NCI-H2171 (cell line): ENCODE data around the gene NFATC2.

Experiments
- DNase-seq: peaks from one replicate; lab custom pipeline; 2025; lab: John Stamatoyannopoulos, UW

Gene NFATC2

GRCh38 chr20:51429696-51430095 is 112.8 kb downstream of the NFATC2 start:
- DNase-seq: no peak

GRCh38 chr20:51429144-51429482 is 113.4 kb downstream of the NFATC2 start:
- no peak for DNase-seq

GRCh38 chr20:51428401-51429143 is 113.9 kb downstream of the NFATC2 start:
- no peak for DNase-seq

GRCh38 chr20:51427651-51428291 is 114.7 kb downstream of the NFATC2 start:
- no peak for DNase-seq

DNA sequence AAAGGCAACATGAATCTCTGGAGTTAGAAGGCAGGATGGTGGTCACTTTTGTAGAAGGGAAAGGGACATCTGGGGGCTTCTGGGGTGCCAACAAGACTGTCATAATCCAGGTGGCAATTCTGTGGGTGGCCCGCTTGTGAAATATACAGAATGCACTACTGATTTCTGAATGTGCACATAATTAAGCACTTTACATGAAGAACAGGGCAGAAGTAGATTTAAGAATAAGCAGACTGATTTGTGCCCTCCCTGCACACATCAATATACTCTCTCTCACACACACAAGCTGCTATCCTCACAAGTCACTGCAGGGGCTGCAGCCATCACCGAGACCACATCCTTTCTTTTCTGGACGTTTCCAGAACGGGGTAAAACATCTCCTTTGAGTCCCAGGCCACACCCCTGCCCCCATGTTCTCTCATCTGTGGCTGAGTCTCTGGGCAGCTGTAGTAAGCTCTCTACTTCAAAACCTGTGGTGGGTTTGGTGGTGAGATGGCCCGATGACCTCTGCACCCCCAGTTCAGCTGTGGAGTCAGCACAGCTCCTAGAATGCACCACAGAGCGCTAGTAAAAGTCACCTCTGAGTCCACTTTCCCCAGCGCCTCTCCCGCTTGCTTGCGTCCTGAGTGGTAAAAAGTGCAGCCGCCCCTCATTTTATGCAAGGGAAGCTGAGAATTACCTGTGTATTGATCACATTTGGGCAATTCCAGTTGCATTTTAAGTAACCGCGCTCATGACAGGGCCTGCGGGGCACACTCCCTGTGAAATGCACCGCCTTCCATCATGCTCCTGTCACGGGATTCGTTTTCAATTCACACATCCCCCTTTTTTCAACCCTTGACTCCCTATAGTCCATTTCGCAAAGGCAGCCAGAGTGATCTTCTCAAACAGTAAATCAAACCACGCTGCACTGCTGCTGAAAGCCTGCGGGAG is 115.5 kb downstream of the NFATC2 start:
- DNase-seq: no peak

DNA sequence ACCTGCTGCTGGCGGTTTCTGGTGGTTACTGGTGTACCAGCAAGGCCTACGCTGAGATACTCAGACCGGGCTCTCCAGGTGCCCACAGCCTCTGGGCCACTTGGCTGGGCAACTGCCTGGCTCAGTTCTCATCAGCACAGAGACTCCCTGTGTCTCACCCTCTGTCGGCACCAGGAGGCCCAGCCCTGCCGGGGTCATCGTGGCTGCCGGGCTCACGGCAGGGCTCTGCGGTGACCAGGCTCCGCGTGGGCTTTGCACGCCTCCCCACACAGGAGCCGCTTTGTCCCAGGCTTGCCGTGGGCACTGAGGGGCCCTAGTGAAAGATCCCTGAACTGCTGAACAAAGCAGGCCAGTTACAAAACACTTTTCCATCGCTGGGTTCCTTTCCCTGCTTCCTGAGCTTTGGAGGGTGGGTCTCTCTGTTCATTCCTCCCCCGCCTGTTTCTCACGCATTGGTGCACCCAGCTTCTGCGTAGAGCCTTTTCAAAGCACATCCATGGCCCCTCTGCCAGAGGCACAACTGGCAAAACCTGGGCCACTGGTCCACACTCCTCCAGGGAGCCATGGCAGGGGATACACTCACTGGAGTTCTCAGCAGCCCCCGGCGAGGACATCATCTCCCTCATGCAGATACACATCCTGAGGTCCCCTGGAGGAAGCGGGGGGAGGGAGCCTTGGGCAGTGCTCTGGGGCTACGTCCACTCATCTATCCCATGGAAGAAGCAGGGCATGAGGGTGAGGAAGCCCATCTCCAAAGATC is 117.0 kb downstream of the NFATC2 start:
- DNase-seq: no peak

- DNase-seq: no peak
Measured at GRCh38 chr20:51424270-51425117, 118.0 kb downstream of the NFATC2 start.

GRCh38 chr20:51423810-51424209 is 118.7 kb downstream of the NFATC2 start:
- no peak for DNase-seq

DNA sequence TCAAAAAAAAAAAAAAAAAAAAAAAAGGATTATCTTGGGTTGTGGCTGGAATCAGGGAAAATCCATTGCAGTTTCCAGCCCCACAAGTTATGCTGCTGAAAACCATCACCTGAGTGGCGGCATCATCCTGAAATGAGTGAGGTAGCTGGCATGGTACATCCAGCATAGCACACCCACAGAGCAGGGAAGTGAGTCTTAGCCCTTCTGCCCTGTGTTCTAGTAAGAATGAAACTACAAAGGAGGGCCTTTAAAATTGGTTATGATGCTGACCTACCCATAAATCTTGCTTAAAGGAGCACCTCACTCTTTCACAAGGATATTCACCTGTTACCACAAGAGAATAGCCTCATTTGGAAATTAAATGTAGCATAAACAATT is 119.2 kb downstream of the NFATC2 start:
- no peak for DNase-seq

DNA sequence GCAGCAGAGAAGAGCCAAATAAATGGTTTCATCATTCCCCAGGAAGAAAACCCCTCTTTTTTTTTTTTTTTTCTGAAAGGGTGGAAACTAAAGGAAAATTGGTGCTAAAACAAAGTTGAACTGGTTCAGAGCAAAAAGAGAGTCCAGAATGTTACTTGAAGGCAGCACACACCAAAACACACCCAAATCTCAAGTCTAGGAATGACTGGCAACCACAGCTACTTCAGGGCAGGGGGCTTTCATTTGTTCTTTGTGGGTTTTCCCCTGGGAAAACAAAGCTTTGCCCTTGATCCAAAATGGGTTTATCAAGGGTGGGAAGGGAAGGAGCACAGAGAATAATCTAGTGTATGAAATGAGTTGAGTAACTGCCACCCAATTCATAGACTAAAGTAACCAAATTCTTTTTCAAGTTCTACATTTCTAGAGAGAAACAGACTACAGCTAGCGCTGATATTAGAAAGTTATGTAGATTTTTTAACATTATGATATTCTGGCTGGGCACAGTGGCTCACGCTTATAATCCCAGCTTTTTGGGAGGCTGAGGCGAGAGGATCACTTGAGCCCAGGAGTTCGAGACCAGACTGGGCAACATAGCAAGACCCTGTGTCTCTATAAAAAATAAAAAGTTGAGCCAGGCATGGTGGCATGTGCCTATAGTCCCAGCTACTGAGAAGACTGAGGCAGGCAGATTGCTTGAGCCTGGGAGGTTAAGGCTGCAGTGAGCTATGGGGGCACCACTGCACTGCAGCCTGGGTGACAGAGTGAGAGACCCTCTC is 119.8 kb downstream of the NFATC2 start:
- DNase-seq: no peak

- DNase-seq: no peak
Measured at GRCh38 chr20:51420805-51421204, 121.7 kb downstream of the NFATC2 start.

- DNase-seq: no peak
Measured at GRCh38 chr20:51420111-51420510, 122.4 kb downstream of the NFATC2 start.

- DNase-seq: no peak
Measured at GRCh38 chr20:51419646-51420045, 122.9 kb downstream of the NFATC2 start.

GRCh38 chr20:51419231-51419630 is 123.3 kb downstream of the NFATC2 start:
- no peak for DNase-seq

DNA sequence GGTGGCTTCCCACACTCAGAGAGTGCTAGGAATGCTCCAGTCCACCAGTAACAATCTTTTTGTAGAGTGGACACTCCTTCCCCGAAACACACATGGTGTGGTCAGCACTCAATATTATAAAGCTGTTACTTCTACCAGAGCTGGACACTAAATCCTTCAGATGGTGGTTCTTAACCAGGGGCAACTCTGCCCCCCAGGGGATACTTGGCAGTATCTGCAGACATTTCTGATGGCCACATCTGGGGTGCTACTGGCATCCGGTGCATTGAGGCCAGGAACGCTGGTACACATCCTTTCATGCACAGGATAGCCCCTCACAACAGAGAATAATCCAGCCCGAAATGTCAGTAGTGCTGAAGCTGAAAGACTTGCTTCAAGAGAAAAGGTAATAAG is 124.4 kb downstream of the NFATC2 start:
- no peak for DNase-seq

- DNase-seq: no peak
Measured at GRCh38 chr20:51417250-51418136, 125.0 kb downstream of the NFATC2 start.

DNA sequence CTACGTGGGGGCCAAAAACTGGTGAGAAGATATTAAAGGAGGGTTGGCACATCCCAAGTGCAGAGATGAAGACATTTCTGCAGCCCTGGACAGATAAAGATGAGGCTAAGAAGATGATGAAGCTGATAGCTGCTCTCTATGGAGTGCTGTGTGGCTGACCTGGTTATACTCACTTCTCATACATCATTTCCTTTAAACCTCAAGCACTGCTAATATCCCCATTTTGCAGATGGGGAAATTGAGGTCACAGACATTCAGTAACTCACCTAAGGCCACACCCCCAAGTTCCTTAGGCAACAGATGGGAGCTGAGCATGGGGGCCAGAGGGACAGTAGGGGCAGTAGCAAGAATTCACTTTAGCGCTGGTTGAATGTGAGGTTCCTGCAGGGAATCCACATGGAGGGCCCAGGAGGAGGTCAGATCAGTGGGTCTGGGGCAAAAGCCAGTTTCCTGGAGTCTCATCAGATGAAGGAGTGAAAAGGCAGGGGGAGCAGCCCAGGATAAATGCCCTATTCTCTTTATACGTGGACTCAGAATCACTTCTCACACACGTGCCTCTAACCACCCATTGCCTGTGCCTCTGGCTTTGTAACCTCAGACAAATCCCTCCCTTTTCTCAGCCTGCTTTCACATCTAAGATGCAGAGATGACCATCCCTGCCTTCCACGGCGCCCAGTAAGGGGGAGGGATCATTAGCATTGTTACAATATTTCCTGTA is 125.8 kb downstream of the NFATC2 start:
- DNase-seq: no peak

DNA sequence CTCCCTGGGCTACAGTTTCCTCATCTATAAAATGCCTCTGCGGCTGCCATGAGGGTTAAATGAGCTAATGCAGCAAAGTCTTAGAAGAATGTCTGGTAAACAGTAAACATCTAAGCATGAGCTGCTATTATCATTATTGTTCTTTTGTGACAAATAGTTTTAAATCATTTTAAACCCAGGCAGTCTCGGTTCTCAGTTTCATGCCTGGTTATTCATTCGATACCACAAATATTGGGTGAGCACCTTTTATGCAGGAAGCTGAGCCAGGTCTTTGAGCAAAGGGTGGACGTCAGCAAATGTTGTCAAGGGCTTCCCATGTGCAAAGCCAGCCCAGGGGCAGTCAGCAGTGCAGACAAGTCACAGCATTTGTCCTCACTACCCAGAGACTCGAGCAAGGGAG is 128.7 kb downstream of the NFATC2 start:
- no peak for DNase-seq
